ENCODE results near the gene KATNB1. TPM values are rescaled to one million over a fixed set of nuclear protein-coding genes. Genes with fewer than 3 reads are reported as not detected.
"Not testable (repeated sequence)": the region's sequence is repeated elsewhere in the genome, so short reads cannot be mapped to it uniquely, and the experiment has no call there.

The KATNB1 gene
- total RNA-seq, 1 experiment from 2014 or later = 30.6 TPM

GRCh38 chr16:57727610-57728009, 8.0 kb upstream of the KATNB1 start:
- no TSS peak for BruUV-seq (replicated peaks)
- H3K4me3 Mint-ChIP-seq (ENCODE audit: unreplicated experiment) = no peak overlapping the region
- no peak for DNase-seq (ENCODE audit: unreplicated experiment)
- H3K4me1 Mint-ChIP-seq (ENCODE audit: insufficient read depth, unreplicated experiment) = peaks cover 12% of the 10 kb centered on the region
- ChIA-PET CTCF (interaction anchor here (0.6 kb wide), 2 partner anchors 78 to 174 kb away, joined by 3 to 4 read pairs; no protein-coding TSS in a partner anchor), POLR2A (interaction anchor here (0.5 kb wide), 1 partner anchor 286 kb away, joined by 3 read pairs; no protein-coding TSS in a partner anchor)
- H3K36me3 Mint-ChIP-seq (ENCODE audit: insufficient read depth, unreplicated experiment) = no peaks in the 10 kb centered on the region
- H3K9me3 Mint-ChIP-seq (ENCODE audit: unreplicated experiment) = peaks cover 15% of the 10 kb centered on the region
- no peaks in the 10 kb centered on the region for H3K27me3 Mint-ChIP-seq (ENCODE audit: insufficient read depth, unreplicated experiment)
- TF ChIP-seq CTCF (IDR thresholded peaks at IDR 0.05; ENCODE audit: unreplicated experiment) = no peak
- no peak overlapping the region for H3K27ac Mint-ChIP-seq (ENCODE audit: low read depth, unreplicated experiment)
- intact Hi-C loops (cut with micrococcal nuclease) = no loop called here

- H3K4me3 Mint-ChIP-seq (ENCODE audit: unreplicated experiment) = no peak overlapping the region
- no TSS peak for BruUV-seq (replicated peaks)
- ChIA-PET CTCF (no interaction called here), POLR2A (interaction anchor here (0.5 kb wide), 1 partner anchor 285 kb away, joined by 3 read pairs; no protein-coding TSS in a partner anchor)
- peaks cover 15% of the 10 kb centered on the region for H3K9me3 Mint-ChIP-seq (ENCODE audit: unreplicated experiment)
- intact Hi-C loops (cut with micrococcal nuclease) = no loop called here
- no peak overlapping the region for H3K27ac Mint-ChIP-seq (ENCODE audit: low read depth, unreplicated experiment)
- peaks cover 12% of the 10 kb centered on the region for H3K4me1 Mint-ChIP-seq (ENCODE audit: insufficient read depth, unreplicated experiment)
- H3K36me3 Mint-ChIP-seq (ENCODE audit: insufficient read depth, unreplicated experiment) = no peaks in the 10 kb centered on the region
- no peaks in the 10 kb centered on the region for H3K27me3 Mint-ChIP-seq (ENCODE audit: insufficient read depth, unreplicated experiment)
- DNase-seq (ENCODE audit: unreplicated experiment) = no peak
- TF ChIP-seq CTCF (IDR thresholded peaks at IDR 0.05; ENCODE audit: unreplicated experiment) = no peak
These were observed 7.0 kb upstream of the KATNB1 start for GRCh38 chr16:57728336-57729181.

- H3K27me3 Mint-ChIP-seq (ENCODE audit: insufficient read depth, unreplicated experiment) = no peaks in the 10 kb centered on the region
- H3K9me3 Mint-ChIP-seq (ENCODE audit: unreplicated experiment) = peaks cover 15% of the 10 kb centered on the region
- BruUV-seq (replicated peaks) = no TSS peak
- DNase-seq (ENCODE audit: unreplicated experiment) = no peak
- H3K36me3 Mint-ChIP-seq (ENCODE audit: insufficient read depth, unreplicated experiment) = no peaks in the 10 kb centered on the region
- peaks cover 12% of the 10 kb centered on the region for H3K4me1 Mint-ChIP-seq (ENCODE audit: insufficient read depth, unreplicated experiment)
- ChIA-PET CTCF (no interaction called here), POLR2A (no interaction called here)
- no peak for TF ChIP-seq CTCF (IDR thresholded peaks at IDR 0.05; ENCODE audit: unreplicated experiment)
- no peak overlapping the region for H3K4me3 Mint-ChIP-seq (ENCODE audit: unreplicated experiment)
- intact Hi-C loops (cut with micrococcal nuclease) = no loop called here
- H3K27ac Mint-ChIP-seq (ENCODE audit: low read depth, unreplicated experiment) = no peak overlapping the region
These were observed 6.4 kb upstream of the KATNB1 start for GRCh38 chr16:57729182-57729484.

- H3K4me1 Mint-ChIP-seq (ENCODE audit: insufficient read depth, unreplicated experiment) = peaks cover 12% of the 10 kb centered on the region
- H3K27ac Mint-ChIP-seq (ENCODE audit: low read depth, unreplicated experiment); intact Hi-C loops (cut with micrococcal nuclease); H3K27me3 Mint-ChIP-seq (ENCODE audit: insufficient read depth, unreplicated experiment); CTCF ChIA-PET; H3K4me3 Mint-ChIP-seq (ENCODE audit: unreplicated experiment); DNase-seq (ENCODE audit: unreplicated experiment); POLR2A ChIA-PET; H3K36me3 Mint-ChIP-seq (ENCODE audit: insufficient read depth, unreplicated experiment); BruUV-seq (replicated peaks): not testable (repeated sequence)
- H3K9me3 Mint-ChIP-seq (ENCODE audit: unreplicated experiment) = peaks cover 15% of the 10 kb centered on the region
These were observed 5.7 kb upstream of the KATNB1 start for GRCh38 chr16:57729852-57730251.

Measured in MCF 10A (cell line).